CD1c-positive myeloid dendritic cell (primary cell): ENCODE data around the gene RHO.
"Not testable (repeated sequence)": the region's sequence is repeated elsewhere in the genome, so short reads cannot be mapped to it uniquely, and the experiment has no call there.

Source experiments
- DNase-seq: peaks from one replicate; pipeline ENCODE4 v3.0.0-alpha.2; 2016; ENCODE audit errors: extremely low spot score

RHO gene

DNA sequence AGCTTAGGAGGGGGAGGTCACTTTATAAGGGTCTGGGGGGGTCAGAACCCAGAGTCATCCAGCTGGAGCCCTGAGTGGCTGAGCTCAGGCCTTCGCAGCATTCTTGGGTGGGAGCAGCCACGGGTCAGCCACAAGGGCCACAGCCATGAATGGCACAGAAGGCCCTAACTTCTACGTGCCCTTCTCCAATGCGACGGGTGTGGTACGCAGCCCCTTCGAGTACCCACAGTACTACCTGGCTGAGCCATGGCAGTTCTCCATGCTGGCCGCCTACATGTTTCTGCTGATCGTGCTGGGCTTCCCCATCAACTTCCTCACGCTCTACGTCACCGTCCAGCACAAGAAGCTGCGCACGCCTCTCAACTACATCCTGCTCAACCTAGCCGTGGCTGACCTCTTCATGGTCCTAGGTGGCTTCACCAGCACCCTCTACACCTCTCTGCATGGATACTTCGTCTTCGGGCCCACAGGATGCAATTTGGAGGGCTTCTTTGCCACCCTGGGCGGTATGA is at the start of gene RHO:
TSS of gene RHO (plus strand) at position 51 of the 512 bp plus-strand sequence. CDS start at position 146, 95 bp downstream.
- DNase-seq, result peak; percentile 70

DNA sequence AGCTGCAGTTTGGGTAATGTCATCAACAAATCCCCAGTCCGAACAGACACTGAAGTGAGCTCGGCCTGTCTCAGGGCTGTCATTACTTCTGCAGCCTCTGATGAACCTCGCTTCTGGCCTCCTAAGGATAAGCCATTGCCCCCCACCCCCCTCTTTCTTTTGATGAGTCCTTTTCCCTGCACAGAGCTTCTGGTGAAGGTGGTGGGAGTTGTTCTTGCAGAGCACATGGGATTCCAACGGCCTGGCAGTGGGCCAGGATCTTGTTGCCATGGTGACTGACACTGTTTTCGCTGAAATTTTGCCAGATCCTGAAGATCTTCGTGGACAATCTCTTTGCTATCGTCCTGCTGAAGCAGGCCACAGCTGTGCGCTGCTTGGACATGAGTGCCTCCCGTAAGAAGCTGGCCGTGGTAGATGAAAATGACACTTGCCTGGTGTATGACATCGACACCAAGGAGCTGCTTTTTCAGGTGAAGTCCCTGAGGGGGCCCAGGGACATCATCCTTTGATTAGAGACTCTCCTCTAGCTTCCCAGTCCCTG is 47.1 kb upstream of the RHO start:
- not testable (repeated sequence) for DNase-seq

DNA sequence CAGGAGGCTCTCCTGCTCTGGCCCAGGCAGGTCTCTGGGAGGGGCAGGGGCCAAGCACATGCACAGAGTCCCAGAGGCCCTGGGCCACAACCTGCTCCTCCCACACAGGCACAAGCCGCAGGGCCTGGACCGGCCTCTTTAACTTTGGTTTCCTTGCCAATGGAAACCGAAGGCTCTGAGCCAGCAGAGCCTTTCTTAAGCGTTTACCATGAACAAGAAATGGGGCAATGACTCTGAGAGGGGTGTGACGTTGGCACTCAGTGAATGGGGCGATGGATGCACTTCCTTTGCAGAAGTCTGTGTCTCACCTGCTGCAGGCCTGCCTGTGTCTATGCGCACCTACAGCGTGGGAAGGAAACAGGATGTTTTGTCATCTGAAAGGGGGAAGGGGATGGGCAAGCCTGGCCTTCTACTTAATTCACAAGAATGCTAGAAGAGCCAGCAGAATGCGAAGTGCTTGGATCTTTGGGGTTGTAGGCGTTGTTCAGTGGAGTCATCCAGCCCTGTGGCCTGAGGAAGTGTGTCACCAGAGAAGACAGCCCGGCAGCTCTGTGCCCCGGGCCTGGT is 46.6 kb upstream of the RHO start:
- DNase-seq, result peak; percentile 5

GRCh38 chr3:129482721-129483120 is 45.7 kb upstream of the RHO start:
- no peak for DNase-seq

DNA sequence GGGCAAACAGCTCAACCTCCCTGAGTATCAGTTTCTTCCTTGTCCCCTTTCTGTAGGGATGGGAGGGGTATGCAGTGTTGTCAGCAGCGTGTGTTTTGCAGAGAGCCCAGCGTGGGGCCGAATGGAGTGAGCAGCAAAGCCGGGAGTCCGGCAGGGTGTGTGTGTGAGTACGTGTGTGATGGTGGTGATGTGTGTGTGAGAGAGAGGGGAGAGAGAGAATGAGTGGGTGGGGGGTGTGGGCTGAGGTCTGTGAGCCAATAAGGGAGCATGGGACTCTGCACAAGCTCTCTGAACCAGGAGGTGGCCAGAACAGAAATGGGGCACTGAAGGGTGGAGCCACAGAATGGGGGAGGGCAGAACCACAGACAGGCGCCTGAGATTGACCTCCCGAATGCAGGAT is 44.6 kb upstream of the RHO start:
- no peak for DNase-seq

- not testable (repeated sequence) for DNase-seq
Observed at GRCh38 chr3:129485146-129485545, 43.3 kb upstream of the RHO start.

- peak; percentile 36 for DNase-seq
Observed at GRCh38 chr3:129485721-129486663, 42.4 kb upstream of the RHO start.

DNA sequence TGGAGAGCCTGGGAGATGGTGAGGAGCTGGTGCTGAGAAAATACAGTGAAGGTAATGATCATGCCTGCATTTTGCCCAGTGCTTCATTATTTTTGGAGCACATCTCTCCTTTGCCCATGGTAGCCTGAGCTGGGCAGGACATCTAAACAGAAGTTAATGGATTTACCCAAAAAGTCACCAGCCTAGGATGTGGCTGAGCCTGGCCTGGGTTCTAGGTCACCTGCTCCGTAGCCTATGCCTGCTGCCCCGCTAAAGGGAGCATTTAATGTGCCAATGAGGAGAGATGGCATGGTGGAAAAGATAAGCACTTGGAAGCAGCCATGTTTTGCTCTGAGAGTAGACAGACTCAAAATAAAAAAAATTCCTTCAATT is 41.8 kb upstream of the RHO start:
- no peak for DNase-seq

DNA sequence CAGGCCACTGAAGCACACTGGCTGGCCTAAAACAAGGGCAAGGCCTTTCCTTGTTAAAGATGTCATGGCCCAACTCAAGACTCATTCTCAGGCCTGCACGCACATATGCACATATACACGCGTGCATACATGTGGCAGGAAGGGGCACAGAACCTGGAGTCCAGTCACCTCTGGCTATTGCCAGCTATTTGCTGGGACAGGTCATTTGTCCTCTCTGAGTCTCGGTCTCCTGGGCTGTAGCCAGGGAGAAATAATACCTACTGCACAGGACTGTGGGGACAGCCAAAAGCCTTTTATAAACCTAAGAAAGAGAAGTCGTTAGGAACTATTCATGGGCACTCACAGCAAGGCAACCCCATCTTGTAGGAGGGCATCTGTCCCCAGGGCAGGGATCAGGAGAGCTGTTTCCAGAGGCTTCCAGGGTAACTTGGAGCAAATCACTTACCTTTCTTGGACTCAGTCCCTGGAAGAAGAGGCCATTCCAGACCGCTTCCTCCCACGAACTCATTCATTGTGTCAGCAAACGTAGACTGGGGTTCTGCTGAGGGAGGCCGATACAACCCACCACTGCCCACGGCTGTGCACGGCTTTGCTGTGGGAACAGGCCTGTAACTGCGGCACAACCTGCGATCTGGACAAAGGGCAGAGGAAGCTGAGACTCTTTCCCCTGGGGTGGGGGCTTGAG is 41.1 kb upstream of the RHO start:
- DNase-seq, result no peak

- DNase-seq, result not testable (repeated sequence)
Observed at GRCh38 chr3:129487868-129488335, 40.5 kb upstream of the RHO start.

DNA sequence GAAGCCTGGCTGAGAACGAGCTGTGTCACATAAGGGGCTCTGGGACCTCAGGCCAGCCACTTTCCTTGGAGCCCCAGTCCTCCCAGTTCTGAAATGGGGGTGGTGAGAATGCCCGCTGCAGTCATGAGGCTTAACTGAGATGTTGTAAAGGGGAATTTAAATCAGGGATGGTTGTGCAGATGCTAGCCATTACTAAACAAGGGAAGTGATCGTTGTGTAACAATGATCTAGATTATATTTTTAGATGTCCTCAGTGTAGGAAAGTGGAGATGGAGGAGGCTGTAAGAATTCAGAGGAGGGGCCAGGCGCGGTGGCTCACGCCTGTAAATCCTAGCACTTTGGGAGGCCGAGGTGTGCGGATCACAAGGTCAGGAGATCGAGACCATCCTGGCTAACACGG is 39.2 kb upstream of the RHO start:
- DNase-seq, result peak; percentile 60

DNA sequence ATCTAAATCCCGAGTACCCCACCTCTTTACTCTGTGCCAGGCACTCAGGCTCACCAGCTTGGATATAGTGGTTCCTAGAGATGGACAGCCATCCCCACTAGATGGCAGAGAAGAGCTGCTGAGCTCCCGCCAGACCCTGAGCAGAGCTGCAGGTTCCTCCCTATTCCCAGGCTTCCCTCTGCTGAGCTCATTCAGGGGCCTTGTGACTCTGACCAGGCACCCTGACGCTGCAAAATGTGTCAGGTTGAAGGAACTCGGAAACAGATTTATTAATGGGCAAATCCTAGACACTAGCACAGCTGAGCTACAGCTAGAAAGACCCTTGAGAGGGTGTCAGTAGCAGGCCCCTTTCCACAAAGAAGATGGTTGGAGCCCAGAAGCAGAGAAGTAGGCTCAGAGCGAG is 38.2 kb upstream of the RHO start:
- DNase-seq, result peak; percentile 94

DNA sequence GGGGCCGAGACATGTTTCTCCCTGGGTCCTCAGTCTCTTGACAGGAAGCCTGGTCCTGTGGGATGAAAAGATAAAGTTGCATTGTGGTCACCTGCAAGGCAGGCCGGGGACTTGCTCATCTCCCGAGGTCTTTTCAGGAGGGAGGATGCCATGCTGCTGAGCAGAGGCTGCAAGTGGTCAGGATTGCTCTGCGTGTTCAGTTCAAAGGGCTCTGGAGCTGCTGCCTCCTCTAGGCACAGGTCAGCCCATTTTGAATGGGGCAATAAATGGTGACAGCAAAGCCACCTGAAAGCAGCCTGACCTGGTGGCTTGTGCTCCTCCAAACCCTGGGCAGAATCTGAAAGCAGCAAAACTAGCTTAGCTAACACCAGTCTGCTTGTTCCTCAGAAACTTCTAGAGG is 37.4 kb upstream of the RHO start:
- DNase-seq, result not testable (repeated sequence)

- DNase-seq, result peak; percentile 64
Observed at GRCh38 chr3:129491794-129492193, 36.6 kb upstream of the RHO start.

GRCh38 chr3:129492691-129493090 is 35.7 kb upstream of the RHO start:
- DNase-seq, result no peak

DNA sequence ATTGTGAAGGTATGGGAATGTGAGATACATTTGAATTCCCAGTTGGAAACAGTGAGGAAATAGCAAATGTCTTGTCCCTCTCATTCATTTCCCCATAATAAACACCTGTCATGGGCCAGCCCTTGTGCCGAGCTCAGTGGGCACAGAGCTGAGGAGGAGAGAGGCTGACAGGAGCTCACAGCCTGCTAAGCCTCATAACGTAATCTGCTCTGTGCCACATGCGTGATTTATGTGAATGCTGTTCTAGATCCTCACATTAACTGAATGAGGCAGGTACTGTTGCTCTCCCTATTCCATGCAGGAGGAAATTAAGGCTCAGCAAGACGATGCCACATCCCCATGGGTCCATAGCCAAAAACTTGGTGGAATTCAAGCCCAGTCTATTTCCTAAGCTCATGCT is 35.2 kb upstream of the RHO start:
- no peak for DNase-seq

- DNase-seq, result not testable (repeated sequence)
Observed at GRCh38 chr3:129494499-129494898, 33.9 kb upstream of the RHO start.

DNA sequence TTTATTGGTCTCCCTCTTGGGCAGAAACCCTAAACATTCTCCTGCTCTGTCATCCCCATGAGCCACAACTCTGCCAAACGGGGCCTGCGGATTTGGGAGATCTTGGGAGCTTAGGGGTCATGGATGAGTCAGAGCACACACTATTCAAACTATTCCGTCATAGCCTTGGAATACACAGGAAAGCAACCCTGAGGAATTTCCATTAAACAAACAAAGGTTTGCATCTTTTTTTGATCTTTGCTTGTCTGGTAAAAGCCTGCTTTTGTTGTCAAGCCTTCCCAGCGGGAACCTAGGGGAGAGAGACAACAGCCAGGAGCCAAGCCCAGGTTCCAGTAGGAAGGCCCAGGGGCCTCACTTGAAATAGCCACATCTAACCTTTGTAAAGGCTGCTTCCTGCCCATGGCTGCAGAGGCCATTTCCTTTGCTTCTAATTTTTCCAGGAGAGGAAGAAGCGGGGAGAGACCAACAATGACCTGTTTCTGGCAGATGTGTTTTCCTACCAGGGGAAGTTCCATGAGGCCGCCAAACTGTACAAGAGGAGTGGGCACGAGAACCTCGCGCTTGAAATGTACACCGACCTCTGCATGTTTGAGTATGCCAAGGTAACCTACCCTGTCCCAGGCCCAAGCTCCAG is 33.3 kb upstream of the RHO start:
- DNase-seq, result not testable (repeated sequence)

DNA sequence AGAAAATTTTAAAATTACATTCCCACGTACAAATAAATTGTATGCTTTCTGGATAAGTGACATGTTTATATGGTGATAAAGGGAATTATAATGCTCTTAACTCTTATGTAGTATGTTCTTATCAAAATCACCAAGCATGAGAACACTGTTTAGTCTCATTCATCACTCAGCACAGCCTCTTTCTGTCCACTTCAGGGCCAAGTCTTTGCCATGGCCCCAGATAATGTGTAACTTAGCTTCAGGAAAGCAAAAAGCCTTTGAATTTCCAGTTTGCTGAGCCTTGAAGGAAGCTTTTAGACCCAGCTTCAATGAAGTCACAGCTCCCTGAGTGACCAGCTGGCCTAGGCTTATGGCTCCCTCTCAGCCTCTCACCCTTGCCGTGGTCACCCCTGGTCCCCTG is 30.6 kb upstream of the RHO start:
- DNase-seq, result not testable (repeated sequence)

DNA sequence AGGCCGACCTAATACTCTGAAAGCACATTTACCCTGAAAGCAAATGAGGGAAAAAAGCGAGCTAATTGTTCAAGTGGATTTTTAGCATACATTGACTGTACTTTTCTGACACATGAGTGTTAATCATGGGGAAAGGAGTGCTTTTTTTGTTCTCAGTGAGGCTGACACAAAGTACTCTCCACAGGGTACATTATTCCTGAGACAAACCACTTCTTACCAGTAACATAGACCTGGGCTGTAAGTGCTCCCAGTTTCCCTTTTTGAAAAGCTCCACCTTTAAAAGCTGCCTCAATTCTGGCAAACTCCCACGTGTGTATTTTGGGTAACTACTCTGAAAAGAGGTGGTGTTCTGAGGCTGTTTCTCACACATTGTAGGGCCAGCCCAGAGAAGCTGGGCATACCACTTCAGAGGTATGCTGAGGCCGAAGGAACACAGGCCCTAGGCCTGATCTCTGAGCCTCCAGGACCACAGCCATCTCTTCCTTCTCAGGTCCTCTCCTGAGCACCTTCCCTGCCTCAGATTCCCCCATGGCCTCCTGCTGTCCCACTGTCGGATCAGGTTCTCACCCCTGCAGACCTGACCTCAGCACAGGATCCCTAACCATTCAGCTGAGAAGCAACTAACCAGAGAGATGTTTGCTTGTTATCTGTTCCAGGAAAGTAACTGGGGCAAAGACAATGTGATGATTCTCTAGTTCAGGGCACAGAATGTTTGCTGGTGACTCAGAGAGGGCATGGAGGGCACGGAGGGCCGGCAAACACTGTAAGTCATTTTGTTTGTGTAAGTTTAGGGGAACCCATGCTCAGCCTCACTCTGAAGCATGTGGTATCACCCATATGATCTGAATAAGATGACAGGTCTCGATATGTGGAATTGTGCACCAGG is 29.6 kb upstream of the RHO start:
- not testable (repeated sequence) for DNase-seq
